ENCODE measurements around the gene ARHGEF10L. TPM values are rescaled to one million over a fixed set of nuclear protein-coding genes. Genes with fewer than 3 reads are reported as not detected.

The ARHGEF10L gene
- total RNA-seq, 2 experiments from 2014 or later, result not detected

- ChIA-PET CTCF (interaction anchor here (0.9 to 1.0 kb wide), 2 partner anchors 51 to 107 kb away, joined by 3 to 4 read pairs; no protein-coding TSS in a partner anchor), POLR2A (no interaction called here)
- intact Hi-C loops (cut with DNase I, micrococcal nuclease), result no loop called here
Measured at GRCh38 chr1:17553975-17554700, 14.6 kb downstream of the ARHGEF10L start.

DNA sequence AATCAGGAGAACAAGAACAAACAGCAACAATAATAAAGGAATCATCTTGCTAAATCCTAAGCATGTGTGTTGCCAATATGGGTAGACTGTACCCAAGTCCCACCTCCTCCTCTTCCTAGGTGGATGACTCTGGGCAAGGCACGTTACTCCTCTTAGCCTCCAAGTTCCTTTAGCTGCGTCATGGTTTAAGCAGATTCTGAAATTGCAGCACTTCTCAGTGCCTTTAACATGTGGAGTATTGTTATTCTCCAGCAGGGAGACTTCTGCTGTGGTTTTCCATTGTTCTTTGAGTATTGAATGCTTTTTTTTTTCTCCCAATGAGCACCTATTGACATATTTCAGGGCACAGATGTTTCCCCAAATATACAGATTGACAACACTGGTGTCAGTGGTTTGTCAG is 15.5 kb downstream of the ARHGEF10L start:
- intact Hi-C loops (cut with DNase I, micrococcal nuclease), result no loop called here
- POLR2A ChIA-PET, result no interaction called here
- Mint-ChIP-seq H3K4me3 (no peak overlapping the region), H3K36me3 (ENCODE audit: low read depth) (no peaks in the 10 kb centered on the region), H3K27ac (no peak overlapping the region), H3K27me3 (peaks cover 5% of the 10 kb centered on the region), H3K4me1 (no peaks in the 10 kb centered on the region), H3K9me3 (ENCODE audit: low read depth) (no peaks in the 10 kb centered on the region)
- ATAC-seq, result no peak
- DNase-seq, result no peak
- CTCF ChIA-PET, result interaction anchor here (1.0 kb wide), 1 partner anchor 52 kb away, joined by 4 read pairs; no protein-coding TSS in a partner anchor

More at GRCh38 chr1:17553975-17554700, 14.6 kb downstream of the ARHGEF10L start:
- DNase-seq (no peak), ATAC-seq (no peak)
- Mint-ChIP-seq H3K27me3 (peaks cover 11% of the 10 kb centered on the region), H3K36me3 (ENCODE audit: low read depth) (no peaks in the 10 kb centered on the region), H3K9me3 (ENCODE audit: low read depth) (no peaks in the 10 kb centered on the region), H3K4me3 (no peak overlapping the region), H3K4me1 (no peaks in the 10 kb centered on the region), H3K27ac (no peak overlapping the region)

DNA sequence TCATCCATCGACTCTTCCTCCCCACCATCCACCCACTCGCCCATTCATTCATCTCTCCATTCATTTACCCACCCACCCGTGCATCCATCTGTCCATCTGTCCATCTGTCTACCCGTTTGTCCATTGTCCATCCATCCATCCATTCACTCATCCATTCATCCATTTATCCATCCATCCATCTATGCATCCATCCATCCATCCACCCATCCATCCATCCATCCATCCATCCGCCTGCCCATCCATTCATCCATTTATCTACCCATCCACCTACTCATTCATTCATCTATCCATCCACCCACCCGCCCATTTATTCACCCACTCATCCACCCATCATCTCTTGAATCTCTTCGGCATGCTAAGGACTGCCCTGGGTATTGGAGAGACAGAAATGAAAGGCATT is 18.5 kb downstream of the ARHGEF10L start:
- no peak overlapping the region for H3K4me3 Mint-ChIP-seq
- H3K4me1 Mint-ChIP-seq, result no peaks in the 10 kb centered on the region
- no peaks in the 10 kb centered on the region for H3K36me3 Mint-ChIP-seq (ENCODE audit: low read depth)
- H3K27me3 Mint-ChIP-seq, result peaks cover 3% of the 10 kb centered on the region
- DNase-seq (no peak), ATAC-seq (no peak)
- CTCF ChIA-PET, result no interaction called here
- intact Hi-C loops (cut with DNase I, micrococcal nuclease), result loop anchor here in 1 of 2 experiments (1.0 kb wide), 1 partner anchor 25 kb away; no protein-coding TSS in a partner anchor
- POLR2A ChIA-PET, result no interaction called here
- no peak overlapping the region for H3K27ac Mint-ChIP-seq
- no peaks in the 10 kb centered on the region for H3K9me3 Mint-ChIP-seq (ENCODE audit: low read depth)

DNA sequence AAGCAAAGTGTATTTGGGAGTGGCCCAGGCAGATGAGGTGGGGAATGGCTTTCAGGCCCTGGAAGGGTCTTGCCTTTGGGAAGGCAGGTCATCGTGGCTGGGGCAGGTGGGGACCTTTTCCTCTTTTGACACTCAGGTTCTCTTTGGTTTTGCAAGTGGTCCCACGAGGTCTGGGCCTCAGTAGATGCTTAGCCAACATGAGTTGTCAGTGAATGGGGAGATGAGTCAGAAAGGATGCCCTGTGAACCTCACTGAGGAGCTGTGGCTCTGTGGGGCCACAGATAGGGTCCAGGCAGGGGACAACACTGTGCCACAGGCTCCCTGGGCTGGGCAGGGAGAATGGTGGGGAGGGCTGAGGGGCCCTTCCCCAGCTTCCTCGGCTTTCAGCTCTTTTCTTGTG is 19.0 kb downstream of the ARHGEF10L start:
- no peaks in the 10 kb centered on the region for H3K4me1 Mint-ChIP-seq
- no peak for DNase-seq
- H3K9me3 Mint-ChIP-seq (ENCODE audit: low read depth), result no peaks in the 10 kb centered on the region
- no peak overlapping the region for H3K27ac Mint-ChIP-seq
- H3K27me3 Mint-ChIP-seq, result peaks cover 3% of the 10 kb centered on the region
- ChIA-PET POLR2A (no interaction called here), CTCF (no interaction called here)
- intact Hi-C loops (cut with DNase I, micrococcal nuclease), result loop anchor here in 1 of 2 experiments (1.0 kb wide), 1 partner anchor 25 kb away; no protein-coding TSS in a partner anchor
- no peak for ATAC-seq
- no peak overlapping the region for H3K4me3 Mint-ChIP-seq
- no peaks in the 10 kb centered on the region for H3K36me3 Mint-ChIP-seq (ENCODE audit: low read depth)

DNA sequence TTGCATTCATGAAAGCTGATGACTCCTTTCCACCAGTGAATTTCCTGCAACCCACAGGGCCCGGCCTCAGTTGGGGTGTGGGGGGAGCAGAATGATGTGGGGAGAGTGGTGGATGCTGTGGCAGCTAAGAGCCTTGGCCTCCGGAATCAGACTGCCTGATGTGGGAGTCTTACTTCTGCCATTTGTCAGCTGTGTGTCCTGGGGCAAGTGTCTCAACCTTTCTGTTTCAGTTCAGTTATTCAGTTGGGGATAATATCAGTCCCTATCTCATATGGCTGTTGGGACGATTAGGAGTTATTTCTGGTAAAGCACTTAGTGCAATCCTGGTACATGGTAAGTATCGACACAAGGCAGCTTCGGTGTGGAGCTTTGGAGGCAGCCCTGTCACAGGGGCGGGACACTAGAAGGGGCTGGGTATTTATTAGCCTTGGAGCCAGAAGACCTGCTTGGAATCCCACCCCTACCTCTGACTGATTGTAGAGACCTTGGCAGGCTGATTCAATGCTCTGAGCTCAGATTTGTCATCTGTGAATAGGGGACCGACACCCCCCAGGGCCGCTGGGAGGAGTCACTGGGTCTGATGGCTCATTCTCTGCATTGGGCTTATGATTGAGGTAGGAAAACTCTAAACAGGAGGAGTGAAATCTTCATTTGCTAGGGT is 19.6 kb downstream of the ARHGEF10L start:
- peaks cover 3% of the 10 kb centered on the region for H3K27me3 Mint-ChIP-seq
- DNase-seq (no peak), ATAC-seq (no peak)
- POLR2A ChIA-PET, result no interaction called here
- no peaks in the 10 kb centered on the region for H3K4me1 Mint-ChIP-seq
- H3K4me3 Mint-ChIP-seq, result no peak overlapping the region
- no peaks in the 10 kb centered on the region for H3K9me3 Mint-ChIP-seq (ENCODE audit: low read depth)
- intact Hi-C loops (cut with DNase I, micrococcal nuclease), result loop anchor here in 1 of 2 experiments (1.0 kb wide), 1 partner anchor 26 kb away; no protein-coding TSS in a partner anchor
- H3K27ac Mint-ChIP-seq, result no peak overlapping the region
- no peaks in the 10 kb centered on the region for H3K36me3 Mint-ChIP-seq (ENCODE audit: low read depth)
- CTCF ChIA-PET, result no interaction called here

GRCh38 chr1:17559615-17560419 is 20.3 kb downstream of the ARHGEF10L start:
- Mint-ChIP-seq H3K4me1 (no peaks in the 10 kb centered on the region), H3K9me3 (ENCODE audit: low read depth) (no peaks in the 10 kb centered on the region), H3K27ac (no peak overlapping the region), H3K36me3 (ENCODE audit: low read depth) (no peaks in the 10 kb centered on the region), H3K4me3 (no peak overlapping the region), H3K27me3 (peaks cover 3% of the 10 kb centered on the region)
- ATAC-seq (no peak), DNase-seq (no peak)
- intact Hi-C loops (cut with DNase I, micrococcal nuclease), result no loop called here
- ChIA-PET CTCF (interaction anchor here (1.3 kb wide), 1 partner anchor 10 kb away, joined by 3 read pairs; no protein-coding TSS in a partner anchor), POLR2A (no interaction called here)

GRCh38 chr1:17561247-17561548 is 21.7 kb downstream of the ARHGEF10L start:
- Mint-ChIP-seq H3K27me3 (peaks cover 3% of the 10 kb centered on the region), H3K36me3 (ENCODE audit: low read depth) (no peaks in the 10 kb centered on the region), H3K9me3 (ENCODE audit: low read depth) (no peaks in the 10 kb centered on the region), H3K4me1 (no peaks in the 10 kb centered on the region), H3K4me3 (no peak overlapping the region), H3K27ac (no peak overlapping the region)
- ATAC-seq, result no peak
- intact Hi-C loops (cut with DNase I, micrococcal nuclease), result no loop called here
- DNase-seq, result no peak
- ChIA-PET POLR2A (no interaction called here), CTCF (interaction anchor here (1.3 kb wide), 1 partner anchor 12 kb away, joined by 3 read pairs; no protein-coding TSS in a partner anchor)

DNA sequence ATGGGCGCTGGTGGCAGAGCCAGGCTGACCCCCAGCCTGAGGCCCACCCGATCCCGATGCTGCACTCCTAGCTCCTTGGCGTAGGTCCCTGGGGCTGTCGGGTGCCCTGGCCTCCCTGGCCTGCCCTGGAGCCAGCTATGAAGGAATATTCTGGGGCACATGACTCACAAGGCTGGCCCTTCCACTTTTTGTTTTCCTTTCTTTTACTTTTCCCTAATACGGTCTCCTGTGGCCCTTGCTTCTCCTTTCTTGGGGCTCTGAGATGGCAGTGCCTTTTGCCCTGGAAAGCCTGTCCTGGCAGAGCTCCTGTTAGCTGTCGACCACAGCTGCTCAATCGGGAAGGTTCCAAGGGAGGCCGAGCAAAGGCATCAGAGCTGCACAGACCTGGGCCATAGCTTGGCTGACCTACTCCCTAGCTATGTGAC is 22.1 kb downstream of the ARHGEF10L start:
- intact Hi-C loops (cut with DNase I, micrococcal nuclease), result no loop called here
- Mint-ChIP-seq H3K36me3 (ENCODE audit: low read depth) (no peaks in the 10 kb centered on the region), H3K27ac (no peak overlapping the region), H3K9me3 (ENCODE audit: low read depth) (no peaks in the 10 kb centered on the region), H3K4me1 (no peaks in the 10 kb centered on the region), H3K27me3 (peaks cover 3% of the 10 kb centered on the region), H3K4me3 (no peak overlapping the region)
- POLR2A ChIA-PET, result no interaction called here
- DNase-seq (no peak), ATAC-seq (no peak)
- CTCF ChIA-PET, result no interaction called here

DNA sequence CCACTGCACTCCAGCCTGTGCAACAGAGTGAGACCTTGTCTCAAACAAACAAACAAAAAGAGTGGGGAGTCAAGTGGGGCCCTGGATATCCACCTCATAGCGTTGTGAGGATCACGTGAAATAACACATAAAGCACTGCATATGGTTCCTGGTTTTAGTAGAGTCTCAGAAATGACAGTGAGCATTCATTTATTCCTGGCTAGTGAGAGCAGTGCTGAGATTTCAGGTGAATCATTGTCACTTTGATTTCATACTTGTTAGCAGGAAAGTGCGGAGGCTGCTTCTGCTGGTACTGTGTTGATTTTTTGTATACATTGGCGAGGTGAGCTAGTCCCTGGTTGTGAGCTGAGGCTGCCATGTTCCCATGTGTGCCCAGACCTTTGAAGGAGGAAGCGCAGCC is 22.9 kb downstream of the ARHGEF10L start:
- H3K4me3 Mint-ChIP-seq, result no peak overlapping the region

GRCh38 chr1:17563494-17564281 is 24.2 kb downstream of the ARHGEF10L start:
- intact Hi-C loops (cut with DNase I, micrococcal nuclease), result no loop called here
- ChIA-PET POLR2A (no interaction called here), CTCF (no interaction called here)
- no peak for DNase-seq
- H3K4me3 Mint-ChIP-seq, result no peak overlapping the region
- no peaks in the 10 kb centered on the region for H3K9me3 Mint-ChIP-seq (ENCODE audit: low read depth)
- H3K27me3 Mint-ChIP-seq, result no peaks in the 10 kb centered on the region
- ATAC-seq, result no peak
- no peak overlapping the region for H3K27ac Mint-ChIP-seq
- H3K36me3 Mint-ChIP-seq (ENCODE audit: low read depth), result no peaks in the 10 kb centered on the region
- H3K4me1 Mint-ChIP-seq, result no peaks in the 10 kb centered on the region

More for the DNA sequence above, 22.9 kb downstream of the ARHGEF10L start:
- Mint-ChIP-seq H3K27ac (no peak overlapping the region), H3K27me3 (peaks cover 3% of the 10 kb centered on the region), H3K36me3 (ENCODE audit: low read depth) (no peaks in the 10 kb centered on the region), H3K4me1 (no peaks in the 10 kb centered on the region), H3K9me3 (ENCODE audit: low read depth) (no peaks in the 10 kb centered on the region)
- intact Hi-C loops (cut with DNase I, micrococcal nuclease), result no loop called here
- ATAC-seq (no peak), DNase-seq (no peak)
- POLR2A ChIA-PET, result no interaction called here
- CTCF ChIA-PET, result interaction anchor here (0.5 kb wide), 1 partner anchor 45 kb away, joined by 3 read pairs; no protein-coding TSS in a partner anchor
